GM12878 (cell line): ENCODE results near the gene MPDZ. TPM values are rescaled to one million over a fixed set of nuclear protein-coding genes. Genes with fewer than 3 reads are reported as not detected.

Experiments used
- ATAC-seq: fragments of 200-7000 bp; cut with Tn5 transposase; 3 replicates; pipeline ENCODE4 v1.9.1; 2020; ENCODE audit warnings: mild to moderate bottlenecking, moderate library complexity
- BruUV-seq: library from RNA; stranded (reverse); fragments of 400-500 nt; replicated peaks from 2 replicates; lab custom pipeline; 2021; lab: Mats Ljungman, UMichigan
- CTCF ChIA-PET: fragments of 300-600 bp; sonication (Branson Sonifier 250); formaldehyde crosslinking; extraction: SDS; loops from one replicate; lab custom pipeline; 2021; ENCODE audit warnings: inconsistent platforms; lab: Yijun Ruan, JAX
- POLR2A ChIA-PET: fragments of 350-600 bp; formaldehyde crosslinking; extraction: SDS; loops from one replicate; lab custom pipeline; 2021; ENCODE audit warnings: inconsistent platforms; lab: Charles Lee
- RAD21 ChIA-PET: fragments of 300-600 bp; sonication (Branson Sonifier 250); formaldehyde crosslinking; loops from one replicate; lab custom pipeline; 2023; ENCODE audit warnings: antibody characterized with exemption; ENCODE audit not compliant: unreplicated experiment; lab: Charles Lee
- SMC1A ChIA-PET: fragments of 300-600 bp; sonication (Branson Sonifier 250); formaldehyde crosslinking; loops from one replicate; lab custom pipeline; 2023; ENCODE audit not compliant: unreplicated experiment, uncharacterized antibody; lab: Charles Lee
- DNase-seq: peaks from one replicate; pipeline ENCODE4 v3.0.0-alpha.2; 2011; ENCODE audit warnings: low read depth, low spot score
- FAIRE-seq: peaks from 3 replicates; lab custom pipeline; 2011; peaks lifted over from hg19 to GRCh38; lab: Jason Lieb, UNC
- H2AFZ ChIP-seq: 2 replicates; pipeline ENCODE4 v1.6.0; 2011; ENCODE audit warnings: low read depth, low read length, control low read depth; ENCODE audit not compliant: control insufficient read depth
- H3K27ac ChIP-seq: 2 replicates; pipeline ENCODE4 v1.5.1; 2011; ENCODE audit warnings: control low read depth; ENCODE audit not compliant: control insufficient read depth, insufficient read depth
- H3K27me3 ChIP-seq, 2 experiments: replicated peaks in 1 of 2; 2 replicates each; pipeline versions ENCODE4 v1.6.0 to v1.6.1; 2011; ENCODE audit warnings: low read length in 1 of 2; ENCODE audit not compliant: control insufficient read depth in 2 of 2, insufficient read depth in 2 of 2
- H3K36me3 ChIP-seq, 2 experiments: 2 replicates each; pipeline ENCODE4 v1.5.1; 2011; ENCODE audit warnings: low read length in 1 of 2; ENCODE audit not compliant: control insufficient read depth in 2 of 2, insufficient read depth in 2 of 2
- H3K4me1 ChIP-seq: 2 replicates; pipeline ENCODE4 v1.6.1; 2011; ENCODE audit warnings: mild to moderate bottlenecking, low read length, moderate library complexity, mixed read lengths; ENCODE audit not compliant: control insufficient read depth, insufficient read depth
- H3K4me2 ChIP-seq: 2 replicates; pipeline ENCODE4 v1.6.0; 2011; ENCODE audit warnings: control low read depth; ENCODE audit not compliant: control insufficient read depth, insufficient read depth
- H3K4me3 ChIP-seq: fragments of 200-600 bp; sonication (generic); 2 replicates; pipeline ENCODE4 v1.5.1; 2016
- H3K79me2 ChIP-seq: 2 replicates; pipeline ENCODE4 v1.6.0; 2011; ENCODE audit warnings: low read length; ENCODE audit not compliant: control insufficient read depth, insufficient read depth
- H3K9ac ChIP-seq: 2 replicates; pipeline ENCODE4 v1.8.0; 2011; ENCODE audit warnings: low read length, control low read depth, mixed read lengths; ENCODE audit not compliant: control insufficient read depth, insufficient read depth
- H3K9me3 ChIP-seq: replicated peaks from 3 replicates; pipeline ENCODE4 v1.5.1; 2011; ENCODE audit warnings: mild to moderate bottlenecking, low read length; ENCODE audit not compliant: control insufficient read depth, insufficient read depth
- H4K20me1 ChIP-seq: 2 replicates; pipeline ENCODE4 v1.6.0; 2011; ENCODE audit not compliant: control insufficient read depth, insufficient read depth
- ELK1 ChIP-seq: IDR thresholded peaks from 2 replicates; pipeline ENCODE4 v1.6.1; 2012; ENCODE audit warnings: low read depth, low read length, improper control_type of control experiment
- EZH2 ChIP-seq: IDR thresholded peaks from 2 replicates; pipeline ENCODE4 v1.6.1; 2012; ENCODE audit warnings: low read depth, mild to moderate bottlenecking, control low read depth, inconsistent platforms, low read length, borderline replicate concordance; ENCODE audit not compliant: control insufficient read depth
- FOXK2 ChIP-seq: fragments of 450-650 bp; IDR thresholded peaks from 2 replicates; pipeline ENCODE4 v1.6.1; 2017; ENCODE audit warnings: mild to moderate bottlenecking, moderate library complexity
- FOXM1 ChIP-seq: IDR thresholded peaks from 2 replicates; pipeline ENCODE4 v1.6.1; 2012; ENCODE audit warnings: low read depth, mild to moderate bottlenecking, inconsistent platforms, low read length, moderate library complexity
- GATAD2B ChIP-seq: fragments of 450-650 bp; conservative IDR thresholded peaks from 2 replicates; pipeline ENCODE4 v1.6.1; 2017; ENCODE audit warnings: low read depth, mild to moderate bottlenecking, moderate library complexity
- NR2C1 ChIP-seq: fragments of 450-650 bp; IDR thresholded peaks from 2 replicates; pipeline ENCODE4 v1.6.1; 2017; ENCODE audit warnings: antibody characterized with exemption, mild to moderate bottlenecking, moderate library complexity
- PAX5 ChIP-seq: IDR thresholded peaks from 2 replicates; pipeline ENCODE4 v1.6.1; 2011; ENCODE audit warnings: low read depth, low read length, borderline replicate concordance
- SKIL ChIP-seq: fragments of 450-650 bp; IDR thresholded peaks from 2 replicates; pipeline ENCODE4 v1.6.1; 2017; ENCODE audit warnings: mild to moderate bottlenecking, low read depth, inconsistent platforms; ENCODE audit not compliant: poor library complexity, severe bottlenecking
- SMAD5 ChIP-seq: IDR thresholded peaks from 2 replicates; pipeline ENCODE4 v1.6.1; 2016; ENCODE audit warnings: antibody characterized with exemption, low read depth
- SREBF2 ChIP-seq: IDR thresholded peaks from 2 replicates; pipeline ENCODE4 v1.6.1; 2012; ENCODE audit warnings: mild to moderate bottlenecking, low read length
- SRF ChIP-seq, 2 experiments: IDR thresholded peaks; 2 replicates each; pipeline ENCODE4 v1.6.1; 2011; ENCODE audit warnings: low read depth in 2 of 2, low read length in 2 of 2, mild to moderate bottlenecking in 1 of 2, moderate library complexity in 1 of 2
- TCF7 ChIP-seq: IDR thresholded peaks from 2 replicates; pipeline ENCODE4 v1.6.1; 2014; ENCODE audit warnings: antibody characterized with exemption, borderline replicate concordance
- ZBTB11 ChIP-seq: fragments of 450-650 bp; formaldehyde crosslinking; IDR thresholded peaks from 2 replicates; pipeline ENCODE4 v1.5.0; 2022; ENCODE audit warnings: mild to moderate bottlenecking, missing genetic modification characterization
- ZBTB4 ChIP-seq: fragments of 450-650 bp; formaldehyde crosslinking; IDR thresholded peaks from 2 replicates; pipeline ENCODE4 v1.4.0; 2022; ENCODE audit warnings: mild to moderate bottlenecking, moderate library complexity
- in situ Hi-C: fragments of 300-500 bp; cut with MboI; formaldehyde crosslinking; loops from 9 replicates; pipeline ENCODE4 v1.14.3; 2018; ENCODE audit warnings: mixed read lengths
- intact Hi-C: fragments of 100-400 bp; cut with micrococcal nuclease; formaldehyde crosslinking; loops from one replicate; pipeline ENCODE4 v1.14.2; 2022; ENCODE audit not compliant: unreplicated experiment
- polyA plus RNA-seq, 11 experiments: library from polyadenylated mRNA; depleted of rRNA in 4 of 11; unstranded in 6 of 11; stranded (reverse) in 5 of 11; fragments of >200 nt; fragmentation: Nextera tagmentation in 4 of 11; fragmentation: Illumina TruSeq in 1 of 11; extraction: Ambion mirVana in 4 of 11; extraction: Trizol in 1 of 11; gene quantifications; 1 replicate in 1 of 11; 2 replicates in 10 of 11; pipeline versions ENCODE4 v1.2.1 to v1.2.3, GENCODE V29; 2011 to 2016; ENCODE audit warnings: inconsistent platforms in 2 of 11, missing spikeins in 2 of 11, low read depth in 1 of 11
- total RNA-seq, 4 experiments: library from RNA; depleted of rRNA in 3 of 4; stranded (reverse); fragments of >200 nt in 3 of 4; fragmentation: Illumina TruSeq in 1 of 4; extraction: Trizol in 1 of 4; gene quantifications; 2 replicates each; pipeline versions ENCODE4 v1.2.1 to v1.2.3, GENCODE V29; 2013 to 2021

Gene MPDZ
- total and polyA plus RNA-seq, 10 of the 15 experiments (the other 5 are each of a cell fraction or from before 2014, with no cell fraction given), result 0.36 TPM; not detected in 9

DNA sequence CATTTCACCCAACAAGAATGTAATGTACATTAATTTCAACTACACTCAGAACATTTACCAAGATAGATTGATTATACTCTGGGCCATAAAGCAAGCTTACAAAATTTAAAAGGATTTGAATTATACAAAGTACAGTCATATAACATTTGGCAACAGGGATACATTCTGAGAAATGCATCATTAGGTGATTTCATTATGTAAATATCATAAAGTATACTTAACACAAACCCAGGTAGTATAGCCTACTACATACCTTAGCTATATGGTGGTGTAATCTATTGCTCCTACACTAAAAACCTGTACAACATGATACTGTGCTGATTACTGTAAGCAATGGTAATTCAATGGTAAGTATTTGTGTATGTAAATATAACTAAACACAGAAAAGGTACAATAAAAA lies 202.9 kb downstream of the MPDZ start:
- Histone ChIP-seq H3K36me3 (no peaks in the 10 kb centered on the region), H4K20me1 (no peaks in the 10 kb centered on the region), H3K79me2 (no peaks in the 10 kb centered on the region)
- SMC1A ChIA-PET, result no interaction called here
- in situ Hi-C loops, result no loop called here
- RAD21 ChIA-PET, result no interaction called here
- no peak for TF ChIP-seq ZBTB4 (CRISPR knock-in tag)
- no peak for TF ChIP-seq TCF7
- no peak for TF ChIP-seq FOXM1
- TF ChIP-seq NR2C1, result no peak
- TF ChIP-seq SMAD5, result no peak
- no peak for TF ChIP-seq SRF (IDR thresholded peaks at IDR 0.05; ENCODE audit: low read depth in 2 of 2, low read length in 2 of 2)
- no peak for TF ChIP-seq SKIL
- TF ChIP-seq SREBF2, result no peak
- TF ChIP-seq ZBTB11 (CRISPR knock-in tag), result no peak
- TF ChIP-seq ELK1, result no peak
- TF ChIP-seq GATAD2B, result no peak
- no peak for TF ChIP-seq PAX5
- no peak for TF ChIP-seq FOXK2
- no peak for TF ChIP-seq EZH2
- TF ChIP-seq, all 136 proteins: peak for 0
- ATAC-seq (no peak), FAIRE-seq (no peak), DNase-seq (no peak)
- POLR2A ChIA-PET, result no interaction called here
- no peak overlapping the region for H3K27ac ChIP-seq
- H3K4me3 ChIP-seq, result no peak overlapping the region
- H3K27me3 ChIP-seq, result no peaks in the 10 kb centered on the region
- no peak overlapping the region for H3K9ac ChIP-seq
- no peak overlapping the region for H3K4me2 ChIP-seq
- H2AFZ ChIP-seq, result no peak overlapping the region
- CTCF ChIA-PET, result no interaction called here
- H3K4me1 ChIP-seq, result no peaks in the 10 kb centered on the region
- BruUV-seq, result no TSS peak
- H3K9me3 ChIP-seq, result no peaks in the 10 kb centered on the region
- intact Hi-C loops, result no loop called here
